ENCODE data around the gene CKAP2L. TPM values are rescaled to one million over a fixed set of nuclear protein-coding genes. Genes with fewer than 3 reads are reported as not detected.
A peak's percentile ranks its signal among the peaks of the same experiment; 100 is the strongest.

The CKAP2L gene
- total and polyA plus RNA-seq, 9 of the 15 experiments (the other 6 are each of a cell fraction or from before 2014, with no cell fraction given) = 10.4 to 21.9 (median 14.2) TPM

GRCh38 chr2:112764071-112765044, at the start of gene CKAP2L (continued):
- no peak for TF ChIP-seq ZNF609 (CRISPR knock-in tag; IDR thresholded peaks at IDR 0.05; ENCODE audit: borderline replicate concordance)
- TF ChIP-seq TAF1 (IDR thresholded peaks at IDR 0.05; ENCODE audit: control insufficient read depth, extremely low read depth, insufficient read depth, low read length, severe bottlenecking) = peak; percentile 19
- TF ChIP-seq MYBL2 (IDR thresholded peaks at IDR 0.05; ENCODE audit: low read depth) = peak; percentile 100
- peak; percentile 98; the same call in 1 of the 2 replicates for TF ChIP-seq MYBL2 (CRISPR knock-in tag; IDR thresholded peaks at IDR 0.05; ENCODE audit: borderline replicate concordance)
- 0 out of 2 replicates have a peak, but pooled peaks have one; percentile 8 for TF ChIP-seq TCF7 (IDR thresholded peaks at IDR 0.05; ENCODE audit: borderline replicate concordance)
- peak; percentile 72 for TF ChIP-seq CHD2 (IDR thresholded peaks at IDR 0.05; ENCODE audit: low read depth, low read length)
- TF ChIP-seq SRSF7 (optimal IDR thresholded peaks at IDR 0.05; ENCODE audit: low read depth, low read length) = no peak
- peak; percentile 54; the same call in 1 of the 2 replicates for TF ChIP-seq ATF1 (CRISPR knock-in tag; IDR thresholded peaks at IDR 0.05)
- TF ChIP-seq ATF1 (tag; IDR thresholded peaks at IDR 0.05) = peak; percentile 97
- peak; percentile 21; the same call in 1 of the 2 replicates for TF ChIP-seq VEZF1 (CRISPR knock-in tag; IDR thresholded peaks at IDR 0.05)
- TF ChIP-seq CC2D1A (IDR thresholded peaks at IDR 0.05) = peak; percentile 97
- peak; percentile 100 for TF ChIP-seq ZBTB7A (IDR thresholded peaks at IDR 0.05; ENCODE audit: borderline replicate concordance, control insufficient read depth, low read depth, low read length)
- peak; percentile 60 for TF ChIP-seq BHLHE40 (IDR thresholded peaks at IDR 0.05; ENCODE audit: low read length)
